ENCODE results near the gene PLEKHM3.

Gene PLEKHM3

GRCh38 chr2:207847098-207847806 is 178.1 kb downstream of the PLEKHM3 start:
- DNase-seq, result no peak

- peak; percentile 40 for DNase-seq
Observed at GRCh38 chr2:207845202-207845864, 180.0 kb downstream of the PLEKHM3 start.

- DNase-seq, result no peak
Observed at GRCh38 chr2:207844648-207845047, 180.7 kb downstream of the PLEKHM3 start.

DNA sequence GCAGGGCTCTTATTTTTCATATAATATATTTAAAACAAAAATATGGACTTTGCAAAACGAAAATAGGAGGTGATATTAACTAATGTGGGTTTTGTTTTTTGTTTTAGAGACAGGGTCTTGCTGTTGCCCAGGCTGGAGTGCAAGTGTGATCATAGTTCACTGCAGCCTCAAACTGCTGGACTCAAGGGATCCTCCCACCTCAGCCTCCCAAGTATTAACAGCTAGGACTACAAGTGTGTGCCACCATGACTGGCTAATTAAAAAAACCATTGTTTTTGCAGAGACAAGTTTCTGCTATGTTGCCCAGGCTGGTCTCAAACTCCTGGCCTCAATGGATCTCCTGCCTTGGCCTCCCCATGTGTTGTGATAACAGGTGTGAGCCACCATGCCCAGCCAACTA is 185.2 kb downstream of the PLEKHM3 start:
- no peak for DNase-seq

GRCh38 chr2:207839575-207839974 is 185.8 kb downstream of the PLEKHM3 start:
- DNase-seq, result no peak

GRCh38 chr2:207839028-207839427 is 186.3 kb downstream of the PLEKHM3 start:
- no peak for DNase-seq

DNA sequence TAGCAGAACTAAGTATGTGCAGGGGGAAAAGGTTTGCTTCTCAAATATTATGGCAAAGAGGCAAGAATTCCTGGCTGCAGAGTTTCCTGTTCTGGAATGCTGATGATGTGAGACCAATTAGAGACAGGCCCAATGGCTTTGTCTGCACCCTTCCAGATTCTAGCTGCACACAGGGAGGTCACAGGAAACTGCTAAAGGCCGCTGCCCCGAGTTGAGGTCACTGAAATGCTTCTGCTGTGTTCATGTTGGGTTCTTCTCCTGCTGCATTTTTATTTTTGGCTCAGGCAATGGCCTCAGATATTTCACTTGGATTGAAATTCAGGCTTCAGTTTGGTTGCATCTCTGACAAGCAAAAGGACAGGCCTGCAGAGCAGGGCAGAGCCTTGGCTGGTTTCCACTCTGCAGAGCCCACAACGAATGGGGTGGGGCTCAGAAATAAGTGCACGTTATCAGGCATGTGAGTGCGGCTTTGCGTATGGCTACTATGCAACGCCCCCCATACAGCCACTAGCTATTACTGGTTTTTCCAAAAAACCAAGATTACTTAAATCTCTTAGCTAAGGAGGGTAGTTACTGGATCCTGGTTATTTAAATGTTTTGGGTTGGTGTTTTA is 188.7 kb downstream of the PLEKHM3 start:
- no peak for DNase-seq

DNA sequence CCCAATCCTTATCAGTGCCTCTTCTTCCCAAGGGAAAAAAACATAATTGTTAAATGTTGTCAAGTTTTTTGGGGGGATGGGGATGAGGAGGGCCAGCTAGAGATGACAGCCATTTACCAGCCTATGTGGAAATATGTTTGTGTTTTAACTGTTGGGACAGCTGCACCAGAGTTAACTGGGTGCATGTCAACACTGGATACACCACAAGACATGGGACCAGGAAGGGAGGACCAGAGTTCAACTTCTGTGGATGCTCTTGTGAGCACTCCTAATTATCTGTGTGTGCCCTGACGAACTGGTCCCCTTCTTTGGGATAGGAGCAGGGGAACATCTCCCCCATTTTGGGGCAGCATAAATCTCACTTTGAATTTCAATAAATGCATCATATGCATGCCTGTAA is 189.5 kb downstream of the PLEKHM3 start:
- no peak for DNase-seq

DNA sequence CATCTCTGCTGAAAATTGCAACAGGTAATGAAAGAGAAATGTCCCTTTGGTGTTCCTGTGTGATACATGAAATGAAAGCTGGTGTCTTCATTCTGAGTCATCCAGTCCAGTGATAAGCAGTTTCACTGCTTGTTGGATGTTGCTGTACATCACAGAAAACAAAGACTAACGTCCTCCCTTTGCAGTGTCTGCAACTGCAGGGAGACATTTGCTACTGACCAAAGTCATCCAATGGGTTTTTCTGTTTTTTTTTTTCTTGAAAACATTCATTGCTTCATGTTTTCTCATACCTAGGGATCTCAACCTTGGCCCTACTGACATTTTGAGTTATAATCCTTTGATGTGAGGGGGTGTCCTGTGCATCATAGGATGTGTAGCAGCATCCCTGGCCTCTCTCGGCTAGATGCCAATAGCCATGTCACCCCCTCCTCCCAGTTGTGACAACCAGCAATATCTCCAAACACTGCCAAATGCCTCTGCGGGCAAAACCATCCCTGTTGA is 192.0 kb downstream of the PLEKHM3 start:
- no peak for DNase-seq

DNA sequence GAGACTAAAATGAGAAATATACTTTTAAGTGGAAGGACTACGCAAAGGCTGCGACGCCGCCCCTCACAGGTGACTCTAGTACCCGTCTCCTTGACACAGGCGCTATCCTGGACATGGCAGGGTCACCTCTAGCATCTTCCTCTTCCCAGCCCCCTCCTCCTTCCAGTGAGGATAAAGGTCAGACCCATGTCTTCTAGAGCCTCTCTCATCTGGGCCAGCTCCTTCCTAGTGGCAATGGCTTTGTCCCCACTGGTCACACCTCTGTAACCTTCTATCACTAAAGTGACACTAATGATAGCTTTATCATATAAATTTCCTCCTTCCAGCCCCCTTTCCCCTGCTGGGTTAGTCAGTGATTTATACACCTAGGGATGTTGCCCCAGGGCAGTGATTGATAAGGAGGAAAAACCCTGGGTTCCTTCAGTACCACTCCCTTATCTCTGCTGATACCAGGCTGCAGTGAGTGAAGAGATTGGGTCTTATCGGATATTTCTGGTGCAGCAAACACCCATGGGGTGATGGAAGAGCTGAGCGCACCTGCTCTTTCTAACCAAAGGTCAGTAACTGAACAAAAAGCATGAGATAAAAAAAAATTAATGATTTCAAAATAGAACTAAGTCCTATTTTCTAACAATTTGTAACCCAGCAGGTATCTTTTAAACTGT is 193.6 kb downstream of the PLEKHM3 start:
- no peak for DNase-seq

DNA sequence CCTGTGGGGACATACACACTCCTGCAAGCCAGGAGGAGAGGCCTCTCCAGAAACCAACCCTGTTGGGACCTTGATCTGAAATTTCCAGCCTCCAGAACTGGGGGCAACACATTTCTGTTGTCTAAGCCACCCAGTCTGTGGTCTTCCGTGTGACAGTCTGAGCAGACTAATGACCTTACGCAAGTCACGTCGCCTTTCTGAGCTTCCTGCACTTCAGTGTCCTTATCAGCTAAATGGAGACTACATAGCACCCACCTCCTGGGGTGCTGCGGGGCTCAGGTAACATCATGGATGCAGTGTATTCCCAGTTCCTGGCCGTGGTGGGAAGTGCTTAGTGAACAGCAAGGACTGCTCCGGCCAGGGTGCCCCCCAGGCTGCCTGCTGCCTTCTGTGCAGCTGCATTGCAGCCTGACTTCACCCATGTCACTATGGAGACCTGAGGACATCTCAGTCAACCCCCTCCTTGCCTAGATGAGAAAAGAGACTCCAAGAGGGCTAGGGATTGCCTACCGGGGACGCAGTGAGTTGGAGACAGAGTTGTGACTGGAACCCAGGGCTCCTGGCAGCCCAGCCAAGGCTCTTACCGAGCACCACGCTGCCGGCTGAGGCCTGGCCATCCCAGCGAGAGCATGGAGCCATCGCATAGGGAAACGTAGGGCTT is 194.4 kb downstream of the PLEKHM3 start:
- no peak for DNase-seq

DNA sequence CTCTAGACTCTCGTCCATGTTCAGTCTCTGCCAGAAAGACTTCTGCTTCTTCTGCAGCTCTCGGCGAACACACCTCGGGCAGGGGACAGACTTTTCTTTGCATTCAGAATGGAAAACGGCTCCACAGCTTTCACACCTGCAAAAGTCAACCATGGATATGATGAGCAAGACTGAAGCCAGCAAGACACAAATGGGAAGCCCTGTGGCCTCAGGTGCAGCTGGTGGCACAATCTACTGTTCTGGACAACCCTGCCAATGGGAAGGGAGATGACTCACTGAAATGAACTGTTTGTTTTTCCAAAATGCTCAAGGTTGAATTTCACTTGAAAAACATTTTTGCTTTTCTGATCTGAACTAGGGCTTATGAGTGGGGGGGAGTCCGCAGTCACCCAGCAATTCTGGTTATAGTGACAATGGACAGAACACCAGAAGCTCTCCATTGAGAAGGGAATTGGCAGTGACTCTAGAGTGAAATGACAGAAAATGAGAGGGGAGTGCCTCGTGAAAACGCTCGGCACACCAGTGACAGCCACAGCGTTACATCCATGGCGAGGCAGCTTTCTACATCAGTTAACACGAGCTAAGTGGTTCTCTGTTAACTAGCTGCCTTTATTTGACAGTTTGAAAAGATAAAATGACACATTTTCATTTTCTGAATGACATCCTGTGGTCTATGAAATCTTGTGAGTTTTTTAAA is 196.8 kb downstream of the PLEKHM3 start:
- DNase-seq, result no peak

GRCh38 chr2:207825978-207826377 is 199.3 kb downstream of the PLEKHM3 start:
- no peak for DNase-seq

DNA sequence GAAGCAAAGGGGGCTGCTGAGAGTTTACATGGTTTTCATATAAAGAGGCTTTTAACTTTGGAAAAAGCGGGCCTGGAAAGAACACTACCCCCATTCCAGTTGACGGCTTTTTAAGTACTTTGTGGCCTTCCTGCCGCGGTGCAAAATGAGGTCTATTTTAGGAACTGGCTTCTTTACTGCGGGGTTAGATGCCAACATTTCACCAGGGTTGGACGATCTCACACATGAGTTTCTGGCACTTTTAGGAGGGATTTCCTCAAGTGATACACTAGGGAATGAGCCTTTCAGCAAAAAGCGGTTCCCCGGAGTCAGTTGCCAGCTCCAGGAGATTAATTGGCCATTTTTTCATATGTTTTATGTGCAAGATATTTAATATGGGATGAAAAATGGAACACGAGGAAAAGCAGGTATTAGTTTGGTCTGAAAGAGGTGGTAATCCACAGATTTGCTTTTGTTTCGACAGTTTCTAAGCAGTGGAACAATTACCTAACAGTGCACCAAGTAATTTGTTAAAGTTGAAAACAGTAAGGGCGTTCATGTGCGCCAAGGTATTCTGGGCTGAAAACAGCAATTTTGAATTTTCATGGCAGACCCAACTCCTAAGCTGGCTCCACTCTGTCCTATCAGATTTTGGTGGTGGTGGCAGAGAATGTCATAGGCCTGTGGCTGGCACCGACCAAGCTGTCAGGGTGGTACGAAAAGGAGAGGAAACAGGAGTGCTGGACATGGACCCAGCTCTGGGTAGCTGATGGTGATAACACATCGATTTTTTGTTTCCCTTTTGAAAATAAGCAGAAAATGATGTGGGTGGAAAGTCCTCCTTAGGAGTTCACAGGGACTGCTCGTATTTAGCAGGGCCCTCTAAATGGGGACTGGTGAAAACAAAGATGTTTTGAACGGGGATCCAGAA is 200.0 kb downstream of the PLEKHM3 start:
- DNase-seq, result no peak

- no peak for DNase-seq
Observed at GRCh38 chr2:207823865-207824264, 201.5 kb downstream of the PLEKHM3 start.

DNA sequence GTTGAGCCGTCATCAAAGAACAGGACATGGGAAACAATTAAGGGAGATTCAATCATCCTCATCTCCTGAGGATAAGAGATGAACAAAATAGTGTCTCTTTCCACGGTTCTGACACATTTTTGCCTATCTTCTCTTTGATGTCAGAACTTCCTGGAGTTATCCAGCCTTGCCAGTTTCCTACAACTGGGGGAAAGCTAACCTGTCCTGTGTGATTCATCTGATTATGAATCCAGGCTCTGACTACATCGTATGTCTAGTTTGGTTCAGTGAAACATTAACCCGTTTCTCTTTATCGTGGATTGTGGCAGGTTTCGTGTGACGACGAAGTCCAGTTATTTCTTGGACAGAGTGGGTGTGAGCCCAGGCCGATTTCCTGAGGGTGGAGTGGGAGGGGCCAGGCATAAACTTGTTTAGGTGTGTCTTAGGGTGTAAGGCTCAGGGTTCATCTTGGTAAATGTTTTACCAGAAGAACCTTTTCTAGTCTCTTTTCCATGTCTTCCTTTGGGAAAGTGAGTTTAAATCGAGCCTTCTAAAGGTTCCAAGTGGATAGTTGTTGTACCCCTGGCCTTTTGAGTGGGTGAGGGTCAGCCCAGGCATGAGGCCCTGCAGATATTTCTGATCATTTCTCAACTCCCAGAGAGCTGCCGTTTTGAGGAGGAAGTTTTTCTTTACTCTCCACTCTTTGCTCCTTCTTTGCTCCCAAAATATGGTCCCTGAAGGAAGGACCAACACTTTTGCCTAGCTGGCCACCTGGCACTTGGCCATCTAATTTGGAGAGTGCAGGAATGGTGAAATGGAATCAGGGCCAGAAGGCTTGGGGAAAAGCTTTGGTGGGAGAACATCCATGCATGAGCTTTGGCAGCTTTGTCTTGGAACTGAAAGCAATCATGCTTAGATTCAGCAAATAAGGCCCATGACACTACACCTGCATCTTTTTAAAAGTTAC is 205.2 kb downstream of the PLEKHM3 start:
- no peak for DNase-seq

DNA sequence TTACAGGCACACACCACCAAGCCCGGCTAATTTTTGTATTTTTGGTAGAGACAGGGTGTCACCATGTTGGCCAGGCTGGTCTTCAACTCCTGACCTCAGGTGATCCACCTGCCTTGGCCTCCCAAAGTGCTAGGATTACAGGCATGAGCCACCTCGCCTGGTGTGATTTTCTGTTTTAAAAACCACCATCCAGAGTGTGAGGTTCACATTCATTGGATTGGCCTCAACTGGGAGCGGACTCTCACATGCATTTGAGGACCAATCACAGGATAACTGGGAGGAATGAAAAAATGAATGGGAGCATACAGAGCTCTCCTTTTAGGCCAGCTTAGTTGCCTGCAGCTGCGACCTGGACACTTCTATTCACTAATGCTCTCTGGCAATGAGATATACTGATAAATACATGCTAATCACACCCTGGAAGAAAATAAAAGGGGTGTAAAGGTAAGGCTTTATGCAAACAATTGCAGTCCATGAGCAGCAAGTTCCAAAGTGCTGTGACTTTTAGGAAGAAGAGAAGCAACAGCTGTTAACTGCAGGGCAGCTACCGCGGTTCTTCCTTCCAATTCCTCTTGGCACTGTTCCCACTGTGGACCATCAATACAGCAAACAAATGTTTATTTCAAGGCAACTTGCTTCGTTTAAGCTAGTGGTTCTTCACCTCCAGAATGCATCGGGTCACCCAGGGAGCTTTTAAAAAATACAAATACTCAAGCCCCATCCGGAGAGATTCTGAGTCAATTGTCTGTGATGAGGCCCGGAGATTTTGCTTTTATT is 206.1 kb downstream of the PLEKHM3 start:
- no peak for DNase-seq

DNA sequence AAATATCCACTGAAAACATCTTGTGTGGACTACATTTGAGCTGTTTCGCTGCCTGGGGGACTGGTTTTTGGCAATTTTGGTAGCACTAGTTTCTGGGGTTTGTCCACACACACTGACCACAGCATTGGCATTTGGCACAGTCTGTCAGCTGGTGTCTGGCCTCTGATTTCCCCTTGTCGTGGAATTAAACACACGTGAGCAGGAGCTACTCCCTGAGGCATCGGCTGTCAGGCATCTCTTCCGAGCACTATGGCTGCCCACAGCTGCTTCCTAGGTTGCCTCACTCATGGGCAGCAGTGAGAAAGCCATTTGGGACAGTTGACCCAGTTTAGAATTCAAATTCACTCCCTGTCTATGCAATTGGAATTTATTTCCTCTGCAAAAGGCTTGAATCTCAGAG is 208.8 kb downstream of the PLEKHM3 start:
- DNase-seq, result no peak

DNA sequence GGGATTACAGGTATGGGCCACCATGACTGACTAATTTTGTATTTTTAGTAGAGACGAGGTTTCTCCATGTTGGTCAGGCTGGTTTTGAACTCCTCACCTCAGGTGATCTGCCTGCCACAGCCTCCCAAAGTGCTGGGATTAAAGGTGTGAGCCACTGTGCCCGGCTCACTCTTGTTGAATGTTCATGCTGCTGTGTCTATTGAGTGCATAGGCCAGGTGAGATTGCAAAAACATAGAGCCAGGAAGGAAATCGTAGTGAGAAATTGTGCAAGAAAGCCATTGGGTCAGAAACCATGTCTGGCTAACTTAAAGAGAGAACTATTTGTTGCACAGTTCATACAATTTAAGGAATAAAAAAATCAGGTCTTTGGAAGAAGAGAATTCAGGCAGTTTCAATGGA is 210.1 kb downstream of the PLEKHM3 start:
- no peak for DNase-seq
